Measurements from ENCODE around the gene EXOC1.

The EXOC1 gene

GRCh38 chr4:55948726-55949481 is 95.5 kb downstream of the EXOC1 start, which contains the start of gene CEP135:
CEP135 (plus strand) TSS chr4:55948945; CDS start chr4:55952131, 3,186 bp downstream.
- peak; percentile 63 for DNase-seq (ENCODE audit: low read depth, low spot score)

DNA sequence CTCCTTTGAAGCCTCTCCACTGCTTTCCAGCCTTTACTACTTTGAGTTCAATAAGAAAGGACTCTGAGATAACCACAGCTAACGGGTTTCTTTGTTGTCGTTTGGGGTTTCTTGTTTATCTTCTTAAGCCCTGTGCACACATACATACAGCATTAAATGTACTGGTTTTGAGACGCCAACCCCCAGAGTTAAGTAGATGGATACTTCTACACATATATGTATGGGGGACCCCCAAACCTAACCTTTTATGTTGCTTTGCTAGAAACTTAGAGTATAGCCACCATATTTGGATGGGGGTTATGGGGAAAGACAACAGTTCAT is 96.0 kb downstream of the EXOC1 start:
- no peak for DNase-seq (ENCODE audit: low read depth, low spot score)

- DNase-seq (ENCODE audit: low read depth, low spot score), result no peak
Observed at GRCh38 chr4:55951191-55951922, 97.9 kb downstream of the EXOC1 start.
